Neuronal stem cell (in vitro differentiated cells): ENCODE results near the gene JMJD7. TPM values are rescaled to one million over a fixed set of nuclear protein-coding genes. Genes with fewer than 3 reads are reported as not detected.
A peak's percentile ranks its signal among the peaks of the same experiment; 100 is the strongest.

Experiments used
- DNase-seq: peaks from one replicate; pipeline ENCODE4 v3.0.0-alpha.2; 2013; ENCODE audit warnings: low spot score
- H2AFZ ChIP-seq: one replicate; pipeline ENCODE4 v1.6.1; 2013; ENCODE audit warnings: mild to moderate bottlenecking, low read length, inconsistent platforms
- H2AK5ac ChIP-seq: 2 replicates; pipeline ENCODE4 v1.6.1; 2013; ENCODE audit warnings: low read depth, mild to moderate bottlenecking, inconsistent platforms, low read length, moderate library complexity, mixed read lengths
- H2BK120ac ChIP-seq: 2 replicates; pipeline ENCODE4 v1.6.1; 2013; ENCODE audit warnings: low read depth, mild to moderate bottlenecking, inconsistent platforms, low read length, moderate library complexity, mixed read lengths
- H2BK12ac ChIP-seq: one replicate; pipeline ENCODE4 v1.6.1; 2013; ENCODE audit warnings: low read length, inconsistent platforms
- H2BK15ac ChIP-seq: 2 replicates; pipeline ENCODE4 v1.6.1; 2013; ENCODE audit warnings: mild to moderate bottlenecking, low read length, inconsistent platforms, mixed read lengths
- H2BK5ac ChIP-seq: one replicate; pipeline ENCODE4 v1.6.1; 2013; ENCODE audit warnings: inconsistent platforms, mild to moderate bottlenecking, low read length, moderate library complexity
- H3K14ac ChIP-seq: one replicate; pipeline ENCODE4 v1.6.1; 2013; ENCODE audit warnings: low read length, inconsistent platforms
- H3K18ac ChIP-seq: 2 replicates; pipeline ENCODE4 v1.6.1; 2013; ENCODE audit warnings: low read length, inconsistent platforms
- H3K23ac ChIP-seq: 2 replicates; pipeline ENCODE4 v1.6.1; 2013; ENCODE audit warnings: low read depth, mild to moderate bottlenecking, mixed read lengths, low read length, inconsistent platforms; ENCODE audit not compliant: poor library complexity
- H3K27ac ChIP-seq: replicated peaks from 3 replicates; pipeline ENCODE4 v1.5.1; 2013; ENCODE audit warnings: low read length, inconsistent platforms
- H3K27me3 ChIP-seq, 3 experiments: 2 replicates each; pipeline ENCODE4 v1.6.1; 2013; ENCODE audit warnings: low read length in 3 of 3, mild to moderate bottlenecking in 2 of 3, inconsistent platforms in 1 of 3, low read depth in 1 of 3, mixed read lengths in 1 of 3, moderate library complexity in 1 of 3; ENCODE audit not compliant: control insufficient read depth in 3 of 3, insufficient read depth in 3 of 3
- H3K36me3 ChIP-seq, 2 donors: replicated peaks in 1 of 2; 2 replicates each; pipeline ENCODE4 v1.6.1; 2013; ENCODE audit warnings: low read length in 2 of 2; ENCODE audit not compliant: control insufficient read depth in 2 of 2, insufficient read depth in 2 of 2
- H3K4ac ChIP-seq: 2 replicates; pipeline ENCODE4 v1.6.1; 2013; ENCODE audit warnings: inconsistent platforms, mild to moderate bottlenecking, low read length, moderate library complexity
- H3K4me1 ChIP-seq, 2 donors: 1 replicate in 1 of 2; 2 replicates in 1 of 2; pipeline ENCODE4 v1.6.1; 2013; ENCODE audit warnings: low read length in 2 of 2, low read depth in 1 of 2; ENCODE audit not compliant: control insufficient read depth in 2 of 2, insufficient read depth in 1 of 2
- H3K4me2 ChIP-seq: one replicate; pipeline ENCODE4 v1.6.1; 2013; ENCODE audit warnings: mild to moderate bottlenecking, low read length, inconsistent platforms; ENCODE audit not compliant: insufficient read depth, poor library complexity, severe bottlenecking
- H3K4me3 ChIP-seq, 2 donors: 2 replicates each; pipeline ENCODE4 v1.5.1; 2013; ENCODE audit warnings: low read length in 2 of 2, mild to moderate bottlenecking in 2 of 2, inconsistent platforms in 1 of 2, moderate library complexity in 1 of 2
- H3K79me1 ChIP-seq: one replicate; pipeline ENCODE4 v1.6.1; 2013; ENCODE audit warnings: low read depth, mild to moderate bottlenecking, inconsistent platforms, low read length, moderate library complexity
- H3K9ac ChIP-seq: one replicate; pipeline ENCODE4 v1.6.1; 2013; ENCODE audit warnings: mild to moderate bottlenecking, low read depth, low read length, inconsistent platforms; ENCODE audit not compliant: poor library complexity
- H3K9me3 ChIP-seq, 2 donors: replicated peaks in 1 of 2; 2 replicates each; pipeline versions ENCODE3 to v1.6.1; 2013; ENCODE audit warnings: low read length in 2 of 2, mild to moderate bottlenecking in 2 of 2, inconsistent platforms in 1 of 2, low read depth in 1 of 2, mixed read lengths in 1 of 2, moderate library complexity in 1 of 2; ENCODE audit not compliant: control insufficient read depth in 2 of 2, insufficient read depth in 1 of 2
- H4K8ac ChIP-seq: one replicate; pipeline ENCODE4 v1.6.1; 2013; ENCODE audit warnings: low read depth, mild to moderate bottlenecking, inconsistent platforms, low read length, moderate library complexity
- H4K91ac ChIP-seq: one replicate; pipeline ENCODE4 v1.6.1; 2013; ENCODE audit warnings: low read length, low read depth, mild to moderate bottlenecking, inconsistent platforms; ENCODE audit not compliant: poor library complexity
- WGBS, 2 donors: extraction: QIAGEN DNeasy Blood & Tissue Kit; methylation state at CpG; one replicate each; pipeline ENCODE4 v1.1.7; 2013; ENCODE audit warnings: missing lambda C conversion rate in 2 of 2, mixed read lengths in 1 of 2; ENCODE audit not compliant: insufficient read length in 2 of 2, insufficient replicate concordance in 1 of 2; ENCODE audit errors: extremely low coverage in 2 of 2; 5-methylcytosine and 5-hydroxymethylcytosine counted together
- polyA plus RNA-seq, 2 experiments: library from polyadenylated mRNA; stranded (reverse); fragments of 200-250 nt; gene quantifications; one replicate each; pipeline ENCODE4 v1.2.3, GENCODE V29; 2013

Gene JMJD7
- polyA plus RNA-seq (2013, experiment 1 of 2) = 14.4 TPM
- 14.3 TPM for polyA plus RNA-seq (2013, experiment 2 of 2)

DNA sequence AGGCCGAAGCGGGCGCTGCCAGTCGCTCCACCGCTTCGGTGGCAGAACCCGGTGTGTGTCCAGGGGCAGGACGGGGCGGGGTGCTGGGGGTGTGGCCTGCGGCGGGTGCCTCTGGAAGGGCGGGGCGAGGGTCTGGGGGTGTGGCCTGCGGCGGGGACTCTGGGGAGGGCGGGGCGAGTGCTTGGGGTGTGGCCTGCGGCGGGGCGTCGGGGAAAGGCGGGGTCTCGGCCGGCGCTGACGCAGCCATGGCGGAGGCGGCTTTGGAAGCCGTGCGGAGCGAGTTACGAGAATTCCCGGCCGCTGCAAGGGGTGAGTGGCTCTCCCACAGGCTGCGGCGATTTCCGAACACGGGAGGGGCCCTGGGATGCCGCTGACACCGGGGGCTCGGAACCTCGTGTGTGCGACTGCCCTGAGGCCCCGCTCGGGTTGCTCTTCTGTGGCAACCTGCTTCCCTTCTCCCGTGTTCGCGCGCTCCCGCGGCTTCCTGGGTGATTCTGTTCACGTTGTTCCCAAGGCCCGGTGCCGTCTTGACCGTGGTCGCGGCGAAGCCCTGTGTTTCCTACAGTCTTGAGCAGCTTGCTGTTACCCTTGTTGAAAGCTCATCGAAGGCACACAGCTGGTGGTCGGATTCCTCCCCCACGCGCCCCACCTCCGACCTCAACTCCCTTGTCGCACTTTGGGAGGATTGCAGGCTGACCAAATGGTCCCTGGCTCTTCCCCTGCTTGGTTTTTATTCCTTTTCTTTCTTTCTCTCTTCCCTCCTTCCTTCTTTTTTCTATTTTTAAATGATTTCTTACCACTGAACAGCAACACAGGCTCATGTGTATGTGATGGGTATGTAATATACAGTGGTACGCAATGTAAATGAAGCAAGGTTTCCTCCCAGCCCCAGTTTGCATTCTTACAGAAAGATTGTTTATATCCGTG, at the start of gene JMJD7:
TSS of gene JMJD7 (plus strand) at position 213 of the 927 bp plus-strand sequence. CDS start at position 246, 33 bp downstream.
- peaks cover 5% of the 10 kb centered on the region for H3K79me1 ChIP-seq
- no peak within 1 kb of the TSS for H2BK15ac ChIP-seq
- H4K8ac ChIP-seq = no peak within 1 kb of the TSS
- no peak within 1 kb of the TSS for H2BK120ac ChIP-seq
- H3K9me3 ChIP-seq = no peaks in the 10 kb centered on the region
- H3K18ac ChIP-seq = peak within 1 kb of the TSS; percentile 23
- H3K14ac ChIP-seq = no peak within 1 kb of the TSS
- H3K4me1 ChIP-seq = peaks cover 8% of the 10 kb centered on the region in 2 donors
- H3K4me2 ChIP-seq = peak within 1 kb of the TSS; percentile 93
- H3K27me3 ChIP-seq = no peaks in the 10 kb centered on the region
- peak within 1 kb of the TSS; percentile 97 for H2AFZ ChIP-seq
- no peak within 1 kb of the TSS for H2BK12ac ChIP-seq
- H3K36me3 ChIP-seq = peaks cover 8 to 52% of the 10 kb centered on the region in 2 donors
- H2AK5ac ChIP-seq = peak within 1 kb of the TSS; percentile 53
- peak within 1 kb of the TSS; percentile 22 for H3K23ac ChIP-seq
- H3K4me3 ChIP-seq = peak within 1 kb of the TSS; percentile 90 to 94
- no peak within 1 kb of the TSS for H3K27ac ChIP-seq
- H2BK5ac ChIP-seq = no peak within 1 kb of the TSS
- H3K9ac ChIP-seq = peak within 1 kb of the TSS; percentile 89
- no peak within 1 kb of the TSS for H3K4ac ChIP-seq
- DNase-seq = peak; percentile 85
- no peak within 1 kb of the TSS for H4K91ac ChIP-seq
- no CpG with 5 or more reads among the region's 66 CpGs for WGBS, 2 donors

GRCh38 chr15:41778521-41778920, 49.4 kb upstream of the JMJD7 start:
- no peak overlapping the region for H3K4me2 ChIP-seq
- H3K27ac ChIP-seq = no peak overlapping the region
- no CpG with 5 or more reads among the region's 1 CpG for WGBS, 2 donors
- no peak overlapping the region for H2BK5ac ChIP-seq
- no peak overlapping the region for H4K8ac ChIP-seq
- H3K18ac ChIP-seq = no peak overlapping the region
- H2BK15ac ChIP-seq = no peak overlapping the region
- H3K14ac ChIP-seq = no peak overlapping the region
- no peak overlapping the region for H2BK120ac ChIP-seq
- H3K23ac ChIP-seq = no peak overlapping the region
- no peak overlapping the region for H2AK5ac ChIP-seq
- H3K9ac ChIP-seq = no peak overlapping the region
- no peaks in the 10 kb centered on the region for H3K9me3 ChIP-seq
- no peak overlapping the region for H2BK12ac ChIP-seq
- H4K91ac ChIP-seq = no peak overlapping the region
- H3K27me3 ChIP-seq = no peaks in the 10 kb centered on the region
- no peak overlapping the region for H2AFZ ChIP-seq
- no peak for DNase-seq
- H3K4ac ChIP-seq = no peak overlapping the region
- H3K4me1 ChIP-seq = peaks cover 13 to 17% of the 10 kb centered on the region in 2 donors
- H3K4me3 ChIP-seq = no peak overlapping the region
- no peaks in the 10 kb centered on the region for H3K36me3 ChIP-seq
- H3K79me1 ChIP-seq = no peaks in the 10 kb centered on the region

DNA sequence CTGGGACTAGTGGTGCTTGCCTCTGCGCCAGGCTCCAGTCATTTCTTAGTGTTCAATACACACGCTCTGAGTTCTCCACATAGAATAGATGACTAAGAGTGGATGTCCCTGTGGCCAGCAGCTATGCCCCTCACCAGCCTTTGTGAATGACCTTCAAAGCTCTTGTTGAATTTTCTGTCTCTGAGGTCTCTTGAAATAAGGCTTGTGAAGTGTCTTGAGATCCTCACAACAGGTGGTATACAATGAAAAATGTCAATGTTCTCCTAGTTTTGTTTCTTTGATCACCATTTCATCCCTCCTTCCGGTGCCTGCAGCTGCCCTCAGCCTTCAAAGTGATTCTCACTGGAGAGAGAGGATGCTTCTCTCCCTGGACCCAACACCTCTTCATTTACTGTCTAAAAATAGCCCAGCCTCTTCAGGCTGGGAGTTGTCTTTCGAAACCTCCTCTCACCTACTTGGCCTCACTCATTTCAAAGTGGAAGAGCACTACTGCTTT, 48.2 kb upstream of the JMJD7 start:
- H3K27ac ChIP-seq = no peak overlapping the region
- no peak for DNase-seq
- no peak overlapping the region for H3K9ac ChIP-seq
- H4K8ac ChIP-seq = no peak overlapping the region
- no peak overlapping the region for H2AK5ac ChIP-seq
- H2BK120ac ChIP-seq = no peak overlapping the region
- H3K79me1 ChIP-seq = no peaks in the 10 kb centered on the region
- no peak overlapping the region for H2BK12ac ChIP-seq
- peaks cover 13 to 17% of the 10 kb centered on the region in 2 donors for H3K4me1 ChIP-seq
- WGBS, 2 donors = no CpG with 5 or more reads among the region's 4 CpGs
- no peak overlapping the region for H4K91ac ChIP-seq
- H3K4me3 ChIP-seq = no peak overlapping the region
- H2BK5ac ChIP-seq = no peak overlapping the region
- H3K4ac ChIP-seq = no peak overlapping the region
- H3K27me3 ChIP-seq = no peaks in the 10 kb centered on the region
- H2AFZ ChIP-seq = no peak overlapping the region
- H3K18ac ChIP-seq = no peak overlapping the region
- no peaks in the 10 kb centered on the region for H3K36me3 ChIP-seq
- H3K14ac ChIP-seq = no peak overlapping the region
- H2BK15ac ChIP-seq = no peak overlapping the region
- H3K9me3 ChIP-seq = no peaks in the 10 kb centered on the region
- no peak overlapping the region for H3K23ac ChIP-seq
- H3K4me2 ChIP-seq = no peak overlapping the region

DNA sequence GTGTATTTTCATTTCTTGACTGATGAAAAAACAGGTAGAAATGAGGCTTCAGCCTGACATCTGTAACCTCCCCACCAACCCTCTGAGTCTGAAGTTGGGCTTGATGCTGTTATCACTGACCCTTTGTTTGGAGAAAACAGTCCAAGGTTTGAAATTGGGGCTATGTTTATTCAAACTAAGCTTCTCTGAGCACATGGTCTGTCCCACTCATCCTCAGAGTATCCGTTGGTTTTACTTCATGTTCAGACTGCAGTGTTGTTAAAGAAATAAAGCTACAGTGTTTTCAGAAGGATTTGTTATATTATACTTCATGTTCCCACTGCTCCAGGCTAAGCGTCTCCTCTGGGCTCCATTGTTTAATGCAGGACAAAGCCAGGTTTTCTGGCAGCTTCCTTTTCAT, 47.6 kb upstream of the JMJD7 start:
- Histone ChIP-seq H3K27me3 (no peaks in the 10 kb centered on the region), H2BK120ac (no peak overlapping the region), H3K36me3 (no peaks in the 10 kb centered on the region), H3K14ac (no peak overlapping the region), H4K91ac (no peak overlapping the region), H3K4ac (no peak overlapping the region), H2AK5ac (no peak overlapping the region), H3K4me2 (no peak overlapping the region), H3K23ac (no peak overlapping the region), H3K18ac (no peak overlapping the region), H3K4me1 (peaks cover 12 to 13% of the 10 kb centered on the region in 2 donors), H3K9ac (no peak overlapping the region), H3K79me1 (no peaks in the 10 kb centered on the region), H3K27ac (no peak overlapping the region), H2BK5ac (no peak overlapping the region), H2BK12ac (no peak overlapping the region), H3K9me3 (no peaks in the 10 kb centered on the region), H2AFZ (no peak overlapping the region), H4K8ac (no peak overlapping the region), H3K4me3 (no peak overlapping the region), H2BK15ac (no peak overlapping the region)
- no CpG with 5 or more reads among the region's 2 CpGs for WGBS, 2 donors
- no peak for DNase-seq
